GM20000 (cell line): ENCODE data around the gene HDAC4.

ENCODE experiments used
- DNase-seq: peaks from one replicate; pipeline ENCODE4 v3.0.0; 2012; ENCODE audit warnings: low spot score
- CTCF ChIP-seq: IDR thresholded peaks from 2 replicates; pipeline ENCODE4 v1.5.1; 2012; ENCODE audit warnings: mild to moderate bottlenecking, control low read depth; ENCODE audit errors: extremely low read depth, missing control alignments

HDAC4 gene

GRCh38 chr2:239229545-239230279 lies 171.1 kb downstream of the HDAC4 start:
- no peak for DNase-seq
- no peak for TF ChIP-seq CTCF

- no peak for DNase-seq
- TF ChIP-seq CTCF: no peak
These were observed 173.0 kb downstream of the HDAC4 start for GRCh38 chr2:239227661-239228371.

GRCh38 chr2:239226677-239227581 lies 173.9 kb downstream of the HDAC4 start:
- no peak for DNase-seq
- TF ChIP-seq CTCF: no peak

GRCh38 chr2:239225871-239226561 lies 174.8 kb downstream of the HDAC4 start:
- no peak for DNase-seq
- no peak for TF ChIP-seq CTCF

- TF ChIP-seq CTCF: no peak
- DNase-seq: no peak
These were observed 175.4 kb downstream of the HDAC4 start for GRCh38 chr2:239225371-239225851.

GRCh38 chr2:239224955-239225354 lies 175.9 kb downstream of the HDAC4 start:
- no peak for TF ChIP-seq CTCF
- no peak for DNase-seq
